Endothelial cell of umbilical vein (primary cell): Measurements from ENCODE around the gene FCN1.

Experiments used
- CTCF ChIP-seq, 2 donors: IDR thresholded peaks; 1 replicate in 1 of 2; 2 replicates in 1 of 2; pipeline ENCODE4 v1.5.1; 2011; ENCODE audit warnings: low read length in 2 of 2, mild to moderate bottlenecking in 2 of 2, moderate library complexity in 2 of 2, control low read depth in 1 of 2, inconsistent platforms in 1 of 2, low read depth in 1 of 2; ENCODE audit not compliant: insufficient read depth in 1 of 2; ENCODE audit errors: extremely low read depth in 1 of 2
- EZH2 ChIP-seq: IDR thresholded peaks from 2 replicates; pipeline ENCODE4 v1.6.1; 2012; ENCODE audit warnings: borderline replicate concordance, low read depth, mild to moderate bottlenecking, moderate library complexity, low read length, inconsistent platforms; ENCODE audit not compliant: severe bottlenecking
- JUN ChIP-seq: IDR thresholded peaks from 2 replicates; pipeline ENCODE4 v1.6.1; 2011; ENCODE audit warnings: borderline replicate concordance, low read depth; ENCODE audit not compliant: insufficient read length, insufficient read depth
- MAX ChIP-seq: IDR thresholded peaks from 2 replicates; pipeline ENCODE4 v1.6.1; 2011; ENCODE audit not compliant: insufficient read depth, insufficient read length
- MYC ChIP-seq: IDR thresholded peaks from one replicate; pipeline ENCODE4 v1.6.1; 2011; ENCODE audit warnings: mild to moderate bottlenecking, low read depth, low read length
- POLR2A ChIP-seq: IDR thresholded peaks from 2 replicates; pipeline ENCODE4 v1.6.1; 2012; ENCODE audit warnings: low read depth, mild to moderate bottlenecking, control low read depth, low read length
- POLR2AphosphoS5 ChIP-seq: IDR thresholded peaks from 2 replicates; pipeline ENCODE4 v1.6.1; 2012; ENCODE audit warnings: low read depth, mild to moderate bottlenecking, control low read depth, low read length, moderate library complexity; ENCODE audit not compliant: insufficient read depth

GRCh38 chr9:134919303-134919702 is 1.6 kb upstream of the FCN1 start:
- TF ChIP-seq CTCF (IDR thresholded peaks at IDR 0.05; ENCODE audit: extremely low read depth in 1 of 2, insufficient read depth in 1 of 2, low read depth in 1 of 2, low read length in 2 of 2), result no peak
- no peak for TF ChIP-seq POLR2AphosphoS5
- no peak for TF ChIP-seq POLR2A
- no peak for TF ChIP-seq MAX
- TF ChIP-seq EZH2, result no peak
- TF ChIP-seq MYC, result no peak
- TF ChIP-seq JUN, result no peak
